Ishikawa (cell line): ENCODE results near the gene THRB.

ENCODE experiments used
- EGR1 ChIP-seq: IDR thresholded peaks from 2 replicates; pipeline ENCODE4 v1.6.1; 2012
- EP300 ChIP-seq: IDR thresholded peaks from 2 replicates; pipeline ENCODE4 v1.6.1; 2012; ENCODE audit warnings: borderline replicate concordance
- FOXM1 ChIP-seq: IDR thresholded peaks from 2 replicates; pipeline ENCODE4 v1.6.1; 2012; ENCODE audit warnings: low read depth, borderline replicate concordance
- MAX ChIP-seq: IDR thresholded peaks from 2 replicates; pipeline ENCODE4 v1.6.1; 2012
- NFIC ChIP-seq: IDR thresholded peaks from 2 replicates; pipeline ENCODE4 v1.6.1; 2012
- RAD21 ChIP-seq: IDR thresholded peaks from 2 replicates; pipeline ENCODE4 v1.6.1; 2012; ENCODE audit warnings: low read depth
- TAF1 ChIP-seq: IDR thresholded peaks from 2 replicates; pipeline ENCODE4 v1.6.1; 2012; ENCODE audit warnings: low read depth, mild to moderate bottlenecking
- TCF12 ChIP-seq: IDR thresholded peaks from 2 replicates; pipeline ENCODE4 v1.6.1; 2012; ENCODE audit warnings: low read depth
- YY1 ChIP-seq: IDR thresholded peaks from 2 replicates; pipeline ENCODE4 v1.6.1; 2012; ENCODE audit warnings: low read depth

GRCh38 chr3:24417730-24418129, 76.9 kb downstream of the THRB start:
- TF ChIP-seq NFIC (no peak), YY1 (no peak), TAF1 (no peak), EP300 (no peak), MAX (no peak), FOXM1 (no peak), RAD21 (no peak), TCF12 (no peak), EGR1 (no peak)
